Activated naive CD4-positive, alpha-beta T cell treated with anti-CD3 and anti-CD28 coated beads, Interleukin-2, amount 50 U/mL, for 16 hours (primary cell): ENCODE measurements around the gene PRICKLE2.

Source experiments
- DNase-seq: peaks from one replicate; pipeline ENCODE4 v3.0.0-alpha.2; 2020

The PRICKLE2 gene

GRCh38 chr3:64063983-64064438, 161.3 kb downstream of the PRICKLE2 start:
- DNase-seq = no peak

- no peak for DNase-seq
These were observed 161.9 kb downstream of the PRICKLE2 start for GRCh38 chr3:64063207-64063982.

- no peak for DNase-seq
These were observed 163.6 kb downstream of the PRICKLE2 start for GRCh38 chr3:64061628-64062027.

GRCh38 chr3:64059484-64060175, 165.6 kb downstream of the PRICKLE2 start:
- no peak for DNase-seq

GRCh38 chr3:64058566-64058965, 166.7 kb downstream of the PRICKLE2 start:
- no peak for DNase-seq

GRCh38 chr3:64057231-64057630, 168.0 kb downstream of the PRICKLE2 start:
- no peak for DNase-seq

- no peak for DNase-seq
These were observed 168.6 kb downstream of the PRICKLE2 start for GRCh38 chr3:64056606-64057180.

GRCh38 chr3:64055076-64055475, 170.2 kb downstream of the PRICKLE2 start:
- no peak for DNase-seq

- no peak for DNase-seq
These were observed 170.8 kb downstream of the PRICKLE2 start for GRCh38 chr3:64054488-64054887.

- DNase-seq = no peak
These were observed 171.7 kb downstream of the PRICKLE2 start for GRCh38 chr3:64053581-64053980.

GRCh38 chr3:64053117-64053516, 172.1 kb downstream of the PRICKLE2 start:
- no peak for DNase-seq

GRCh38 chr3:64049832-64050231, 175.4 kb downstream of the PRICKLE2 start:
- DNase-seq = no peak

- no peak for DNase-seq
These were observed 176.1 kb downstream of the PRICKLE2 start for GRCh38 chr3:64049136-64049535.

GRCh38 chr3:64048631-64049061, 176.6 kb downstream of the PRICKLE2 start:
- no peak for DNase-seq

- DNase-seq = no peak
These were observed 177.5 kb downstream of the PRICKLE2 start for GRCh38 chr3:64047787-64048186.

GRCh38 chr3:64046996-64047594, 178.2 kb downstream of the PRICKLE2 start:
- DNase-seq = no peak

GRCh38 chr3:64046592-64046991, 178.7 kb downstream of the PRICKLE2 start:
- no peak for DNase-seq

- DNase-seq = no peak
These were observed 182.3 kb downstream of the PRICKLE2 start for GRCh38 chr3:64042952-64043351.
